ENCODE measurements around the gene REX1BD. TPM values are rescaled to one million over a fixed set of nuclear protein-coding genes. Genes with fewer than 3 reads are reported as not detected.
A peak's percentile ranks its signal among the peaks of the same experiment; 100 is the strongest.
"Not testable (repeated sequence)": the region's sequence is repeated elsewhere in the genome, so short reads cannot be mapped to it uniquely, and the experiment has no call there.

Gene REX1BD
- total RNA-seq, 1 donor from 2014 or later = 167 TPM

GRCh38 chr19:18595475-18595874, 6.9 kb downstream of the REX1BD start:
- no peak for TF ChIP-seq CTCF (conservative IDR thresholded peaks at IDR 0.05; ENCODE audit: low read depth, low read length)
- no peak for DNase-seq (ENCODE audit: low read depth)
- no peak overlapping the region for H3K4me3 ChIP-seq (ENCODE audit: low read depth, low read length)

GRCh38 chr19:18596752-18597157, 8.2 kb downstream of the REX1BD start:
- TF ChIP-seq CTCF (conservative IDR thresholded peaks at IDR 0.05; ENCODE audit: low read depth, low read length) = no peak
- no peak for DNase-seq (ENCODE audit: low read depth)
- no peak overlapping the region for H3K4me3 ChIP-seq (ENCODE audit: low read depth, low read length)

- TF ChIP-seq CTCF (conservative IDR thresholded peaks at IDR 0.05; ENCODE audit: low read depth, low read length) = no peak
- no peak for DNase-seq (ENCODE audit: low read depth)
- no peak overlapping the region for H3K4me3 ChIP-seq (ENCODE audit: low read depth, low read length)
Observed at GRCh38 chr19:18597809-18598660, 9.4 kb downstream of the REX1BD start.

GRCh38 chr19:18599485-18599884, 10.9 kb downstream of the REX1BD start:
- DNase-seq (ENCODE audit: low read depth) = no peak
- no peak for TF ChIP-seq CTCF (conservative IDR thresholded peaks at IDR 0.05; ENCODE audit: low read depth, low read length)
- no peak overlapping the region for H3K4me3 ChIP-seq (ENCODE audit: low read depth, low read length)

- not testable (repeated sequence) for DNase-seq (ENCODE audit: low read depth); H3K4me3 ChIP-seq (ENCODE audit: low read depth, low read length)
Observed at GRCh38 chr19:18600692-18601397, 12.2 kb downstream of the REX1BD start.

GRCh38 chr19:18601875-18602274, 13.3 kb downstream of the REX1BD start:
- no peak overlapping the region for H3K4me3 ChIP-seq (ENCODE audit: low read depth, low read length)
- DNase-seq (ENCODE audit: low read depth) = no peak
- no peak for TF ChIP-seq CTCF (conservative IDR thresholded peaks at IDR 0.05; ENCODE audit: low read depth, low read length)

- peak; percentile 29 for TF ChIP-seq CTCF (conservative IDR thresholded peaks at IDR 0.05; ENCODE audit: low read depth, low read length)
- no peak for DNase-seq (ENCODE audit: low read depth)
- H3K4me3 ChIP-seq (ENCODE audit: low read depth, low read length) = no peak overlapping the region
Observed at GRCh38 chr19:18603255-18603957, 14.8 kb downstream of the REX1BD start.

All from epithelial cell of proximal tubule (primary cell).